OCI-LY3 (cell line): ENCODE measurements around the gene FREY1.
"Not testable (repeated sequence)": the region's sequence is repeated elsewhere in the genome, so short reads cannot be mapped to it uniquely, and the experiment has no call there.

Experiments
- CTCF ChIP-seq: fragments of 200-600, 300-600 bp; sonication (generic); IDR thresholded peaks from 2 replicates; pipeline ENCODE4 v1.5.1; 2014; ENCODE audit warnings: antibody characterized with exemption, low read length, low read depth
- EZH2phosphoT487 ChIP-seq: fragments of 200-600 bp; shearing (Covaris generic); IDR thresholded peaks from 2 replicates; pipeline ENCODE4 v1.6.1; 2018; ENCODE audit warnings: antibody characterized with exemption, mixed run types, low read depth

- not testable (repeated sequence) for TF ChIP-seq CTCF, EZH2phosphoT487
These were observed 6.8 kb downstream of the FREY1 start for GRCh38 chr11:45900175-45900800.
